ENCODE measurements around the gene HPCAL1. TPM values are rescaled to one million over a fixed set of nuclear protein-coding genes. Genes with fewer than 3 reads are reported as not detected.
A peak's percentile ranks its signal among the peaks of the same experiment; 100 is the strongest.

HPCAL1 gene
- total RNA-seq, 1 donor from 2014 or later = 3.7 TPM

GRCh38 chr2:10303694-10304378, 1.1 kb downstream of the HPCAL1 start:
- H3F3A ChIP-seq (ENCODE audit: low read depth) = peaks cover 35% of the 10 kb centered on the region
- peaks cover 10% of the 10 kb centered on the region for H3K9me3 Mint-ChIP-seq
- H3K36me3 ChIP-seq = no peaks in the 10 kb centered on the region
- no peaks in the 10 kb centered on the region for H3K9me3 ChIP-seq (ENCODE audit: low read depth)
- peaks cover 58% of the 10 kb centered on the region for H3K27me3 ChIP-seq
- H3K9ac ChIP-seq = no peak overlapping the region
- H3K4me1 Mint-ChIP-seq = peaks cover 28% of the 10 kb centered on the region
- peak; percentile 76 for DNase-seq (ENCODE audit: low spot score)
- H3K27me3 Mint-ChIP-seq (ENCODE audit: insufficient read depth, low read depth) = peaks cover 23% of the 10 kb centered on the region
- TF ChIP-seq EZH2 (IDR thresholded peaks at IDR 0.05) = peak; percentile 79
- TF ChIP-seq CTCF (IDR thresholded peaks at IDR 0.05) = peak; percentile 28
- peak; percentile 84 for TF ChIP-seq EZH2phosphoT487 (IDR thresholded peaks at IDR 0.05)
- peak overlapping the region; percentile 52 for H3K4me3 ChIP-seq
- H4K20me1 ChIP-seq (ENCODE audit: low read depth) = peaks cover 25% of the 10 kb centered on the region
- H3K4me2 ChIP-seq = peak overlapping the region; percentile 81
- H3K27ac Mint-ChIP-seq = no peak overlapping the region
- H3K4me1 ChIP-seq = peaks cover 24% of the 10 kb centered on the region
- no peaks in the 10 kb centered on the region for H3K79me2 ChIP-seq (ENCODE audit: low read depth)
- no peak overlapping the region for H3K27ac ChIP-seq
- H3K4me3 Mint-ChIP-seq = peak overlapping the region; percentile 86
- peak overlapping the region; percentile 56 for H2AFZ ChIP-seq (replicated peaks)
- peaks cover 3% of the 10 kb centered on the region for H3K36me3 Mint-ChIP-seq

GRCh38 chr2:10304458-10305253, 2.0 kb downstream of the HPCAL1 start:
- no peaks in the 10 kb centered on the region for H3K9me3 ChIP-seq (ENCODE audit: low read depth)
- peaks cover 24% of the 10 kb centered on the region for H3K4me1 ChIP-seq
- peak overlapping the region; percentile 52 for H3K4me3 ChIP-seq
- H3K27ac ChIP-seq = no peak overlapping the region
- H2AFZ ChIP-seq (replicated peaks) = peak overlapping the region; percentile 56
- Mint-ChIP-seq H3K36me3 (no peaks in the 10 kb centered on the region), H3K9me3 (peaks cover 2% of the 10 kb centered on the region), H3K4me1 (peaks cover 28% of the 10 kb centered on the region), H3K27ac (no peak overlapping the region), H3K4me3 (peak overlapping the region; percentile 86), H3K27me3 (ENCODE audit: insufficient read depth, low read depth) (peaks cover 21% of the 10 kb centered on the region)
- peak; percentile 49 for DNase-seq (ENCODE audit: low spot score)
- H3K27me3 ChIP-seq = peaks cover 58% of the 10 kb centered on the region
- H3K4me2 ChIP-seq = peak overlapping the region; percentile 81
- peaks cover 25% of the 10 kb centered on the region for H4K20me1 ChIP-seq (ENCODE audit: low read depth)
- no peaks in the 10 kb centered on the region for H3K36me3 ChIP-seq
- no peak for TF ChIP-seq CTCF (IDR thresholded peaks at IDR 0.05)
- TF ChIP-seq EZH2 (IDR thresholded peaks at IDR 0.05) = peak; percentile 25
- no peak for TF ChIP-seq EZH2phosphoT487 (IDR thresholded peaks at IDR 0.05)
- peaks cover 35% of the 10 kb centered on the region for H3F3A ChIP-seq (ENCODE audit: low read depth)
- H3K9ac ChIP-seq = no peak overlapping the region
- H3K79me2 ChIP-seq (ENCODE audit: low read depth) = no peaks in the 10 kb centered on the region

GRCh38 chr2:10305254-10305635, 2.5 kb downstream of the HPCAL1 start:
- H3K4me2 ChIP-seq = no peak overlapping the region
- no peaks in the 10 kb centered on the region for H3K36me3 ChIP-seq
- H3K79me2 ChIP-seq (ENCODE audit: low read depth) = no peaks in the 10 kb centered on the region
- no peak for DNase-seq (ENCODE audit: low spot score)
- Mint-ChIP-seq H3K27me3 (ENCODE audit: insufficient read depth, low read depth) (peaks cover 24% of the 10 kb centered on the region), H3K27ac (no peak overlapping the region), H3K9me3 (no peaks in the 10 kb centered on the region), H3K4me3 (peak overlapping the region; percentile 68), H3K4me1 (peaks cover 28% of the 10 kb centered on the region), H3K36me3 (no peaks in the 10 kb centered on the region)
- H3K9me3 ChIP-seq (ENCODE audit: low read depth) = no peaks in the 10 kb centered on the region
- H3K4me3 ChIP-seq = no peak overlapping the region
- peaks cover 58% of the 10 kb centered on the region for H3K27me3 ChIP-seq
- H3K9ac ChIP-seq = no peak overlapping the region
- peaks cover 25% of the 10 kb centered on the region for H4K20me1 ChIP-seq (ENCODE audit: low read depth)
- TF ChIP-seq CTCF (IDR thresholded peaks at IDR 0.05) = no peak
- TF ChIP-seq EZH2 (IDR thresholded peaks at IDR 0.05) = no peak
- no peak for TF ChIP-seq EZH2phosphoT487 (IDR thresholded peaks at IDR 0.05)
- no peak overlapping the region for H2AFZ ChIP-seq (replicated peaks)
- peaks cover 35% of the 10 kb centered on the region for H3F3A ChIP-seq (ENCODE audit: low read depth)
- H3K4me1 ChIP-seq = peaks cover 24% of the 10 kb centered on the region
- no peak overlapping the region for H3K27ac ChIP-seq

Data from neural progenitor cell (in vitro differentiated cells).